Left lung (tissue), 14 donors: ENCODE results near the gene ZNF445. TPM values are rescaled to one million over a fixed set of nuclear protein-coding genes. Genes with fewer than 3 reads are reported as not detected.

Experiments
- ATAC-seq: fragments of 200-7000 bp; cut with Tn5 transposase; one replicate; pipeline ENCODE4 v1.9.1; 2020; ENCODE audit warnings: moderate library complexity
- DNase-seq, 4 donors: peaks; one replicate each; pipeline ENCODE4 v3.0.0-alpha.2; 2013 to 2020
- H3K27ac ChIP-seq, 2 donors: fragments of 200-600 bp; sonication (generic) in 1 of 2; one replicate each; pipeline versions ENCODE4 v1.5.0 to v1.8.0; 2020 to 2021
- H3K27me3 ChIP-seq, 2 donors: fragments of 200-600 bp; sonication (generic) in 1 of 2; one replicate each; pipeline versions ENCODE4 v1.5.0 to v1.8.0; 2020 to 2021
- H3K36me3 ChIP-seq, 2 donors: fragments of 200-600 bp; sonication (generic) in 1 of 2; one replicate each; pipeline versions ENCODE4 v1.5.0 to v1.8.0; 2020 to 2021
- H3K4me1 ChIP-seq, 2 donors: fragments of 200-600 bp; one replicate each; pipeline ENCODE4 v1.8.0; 2021
- H3K4me3 ChIP-seq, 2 donors: fragments of 200-600 bp; sonication (generic) in 1 of 2; one replicate each; pipeline versions ENCODE4 v1.5.0 to v1.8.0; 2020 to 2021; ENCODE audit warnings: mild to moderate bottlenecking in 1 of 2
- H3K9me3 ChIP-seq, 2 donors: fragments of 200-600 bp; sonication (generic) in 1 of 2; one replicate each; pipeline versions ENCODE4 v1.5.0 to v1.8.0; 2020 to 2021
- intact Hi-C, 2 donors: fragments of 100-400 bp; cut with DNase I; formaldehyde crosslinking; loops; one replicate each; pipeline versions ENCODE4 v1.11.2 to v1.14.2; 2022
- long read RNA-seq, 12 donors: library from polyadenylated mRNA in 2 of 12; unstranded in 2 of 12; transcript quantifications; one replicate each; pipeline ENCODE4 v2.0.0 and lab custom pipeline, GENCODE V29; 2019 to 2026
- polyA plus RNA-seq, 6 donors: library from polyadenylated mRNA; unstranded; fragments of 120-200 nt; gene quantifications; one replicate each; pipeline ENCODE4 v1.2.1, GENCODE V29; 2013; ENCODE audit not compliant: insufficient read length in 6 of 6
- total RNA-seq, 2 donors: library from RNA; stranded (reverse); fragmentation: NEBNext Ultra II Directional; extraction: Animal tissue kit (Norgen Biotek cat#: 25700); gene quantifications; one replicate each; pipeline ENCODE4 v1.2.1, GENCODE V29; 2021
- TF ChIP-seq, protein P1 (sequence below), 2 donors: fragments of 200-600 bp; sonication (generic) in 1 of 2; IDR thresholded peaks; one replicate each; pipeline versions ENCODE4 v1.5.0 to v1.8.0; 2021; ENCODE audit warnings: antibody characterized with exemption in 2 of 2
- donor health status: DM: no; HTN: yes; CAD: no.
- donor health status: DM: no; HTN: no; CAD: no.

The ZNF445 gene
- total RNA-seq, result 10 to 100 TPM; 18.1 to 18.3 TPM
- polyA plus RNA-seq, result 10 to 100 TPM; 27.3 to 33.5 (median 28.5) TPM
- long read RNA-seq, donor 1, full-length matches to known transcripts, result 3 of 9 reads
- long read RNA-seq, donor 1, partial matches to known transcripts, result 0 of 9 reads
- long read RNA-seq, donor 1, other reads (novel, unspliced or antisense), result 6 of 9 reads
- long read RNA-seq, donor 2, full-length matches to known transcripts, result 4 of 11 reads
- long read RNA-seq, donor 2, partial matches to known transcripts, result 7 of 11 reads
- long read RNA-seq, donor 2, other reads (novel, unspliced or antisense), result 0 of 11 reads
- long read RNA-seq, donor 3, full-length matches to known transcripts, result 1 of 1 reads
- long read RNA-seq, donor 3, partial matches to known transcripts, result 0 of 1 reads
- long read RNA-seq, donor 3, other reads (novel, unspliced or antisense), result 0 of 1 reads
- long read RNA-seq, donor 4, result 0 reads
- long read RNA-seq, donor 5, full-length matches to known transcripts, result 2 of 2 reads
- long read RNA-seq, donor 5, partial matches to known transcripts, result 0 of 2 reads
- long read RNA-seq, donor 5, other reads (novel, unspliced or antisense), result 0 of 2 reads
- long read RNA-seq, donor 6, full-length matches to known transcripts, result 1 of 1 reads
- long read RNA-seq, donor 6, partial matches to known transcripts, result 0 of 1 reads
- long read RNA-seq, donor 6, other reads (novel, unspliced or antisense), result 0 of 1 reads
- long read RNA-seq, donor 7, full-length matches to known transcripts, result 1 of 1 reads
- long read RNA-seq, donor 7, partial matches to known transcripts, result 0 of 1 reads
- long read RNA-seq, donor 7, other reads (novel, unspliced or antisense), result 0 of 1 reads
- long read RNA-seq, donor 8, full-length matches to known transcripts, result 2 of 9 reads
- long read RNA-seq, donor 8, partial matches to known transcripts, result 7 of 9 reads
- long read RNA-seq, donor 8, other reads (novel, unspliced or antisense), result 0 of 9 reads
- long read RNA-seq, donor 9, result 0 reads
- long read RNA-seq, donor 10, result 0 reads
- long read RNA-seq, donor 11, full-length matches to known transcripts, result 3 of 16 reads
- long read RNA-seq, donor 11, partial matches to known transcripts, result 13 of 16 reads
- long read RNA-seq, donor 11, other reads (novel, unspliced or antisense), result 0 of 16 reads
- long read RNA-seq, donor 12, full-length matches to known transcripts, result 1 of 1 reads
- long read RNA-seq, donor 12, partial matches to known transcripts, result 0 of 1 reads
- long read RNA-seq, donor 12, other reads (novel, unspliced or antisense), result 0 of 1 reads

DNA sequence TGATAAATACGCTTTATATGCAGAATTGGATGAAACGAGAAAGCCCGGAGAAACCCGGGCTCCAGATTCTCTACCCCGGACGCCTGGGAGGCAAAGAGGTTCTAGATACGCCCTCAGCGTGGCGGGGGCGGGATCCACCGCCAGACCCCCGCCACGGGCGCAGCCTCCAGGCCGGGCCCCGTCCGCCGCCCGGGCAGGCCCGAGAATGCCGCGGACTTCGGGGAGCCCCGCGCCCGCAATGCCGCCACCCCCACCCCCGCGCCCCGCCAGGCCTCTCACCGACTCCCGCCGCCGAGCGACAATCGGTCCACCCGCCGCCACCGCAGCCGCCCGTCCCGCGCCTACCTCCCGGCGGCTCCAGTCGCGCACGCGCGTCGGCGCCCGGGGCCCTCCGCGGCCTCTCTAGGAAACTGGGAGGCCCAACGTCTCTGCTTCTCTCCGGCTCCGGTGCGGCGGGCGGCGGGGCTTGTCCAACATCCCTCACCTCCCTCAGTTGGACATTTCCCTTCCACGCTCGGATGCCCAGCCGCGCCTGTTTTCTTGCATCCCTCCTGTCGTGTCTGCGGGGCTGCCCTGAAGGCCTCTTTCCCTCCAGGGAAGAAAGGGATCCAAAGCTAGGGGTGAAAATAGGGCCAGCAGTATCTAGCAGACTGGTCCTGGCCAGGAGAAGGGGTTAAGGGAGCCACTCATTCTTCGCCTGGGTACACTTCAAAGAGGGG, at the start of gene ZNF445:
TSS of gene ZNF445 (minus strand) at position 359 of the 719 bp plus-strand sequence. CDS start 22,121 bp downstream, outside the sequence.
- TF ChIP-seq, protein P1, sequence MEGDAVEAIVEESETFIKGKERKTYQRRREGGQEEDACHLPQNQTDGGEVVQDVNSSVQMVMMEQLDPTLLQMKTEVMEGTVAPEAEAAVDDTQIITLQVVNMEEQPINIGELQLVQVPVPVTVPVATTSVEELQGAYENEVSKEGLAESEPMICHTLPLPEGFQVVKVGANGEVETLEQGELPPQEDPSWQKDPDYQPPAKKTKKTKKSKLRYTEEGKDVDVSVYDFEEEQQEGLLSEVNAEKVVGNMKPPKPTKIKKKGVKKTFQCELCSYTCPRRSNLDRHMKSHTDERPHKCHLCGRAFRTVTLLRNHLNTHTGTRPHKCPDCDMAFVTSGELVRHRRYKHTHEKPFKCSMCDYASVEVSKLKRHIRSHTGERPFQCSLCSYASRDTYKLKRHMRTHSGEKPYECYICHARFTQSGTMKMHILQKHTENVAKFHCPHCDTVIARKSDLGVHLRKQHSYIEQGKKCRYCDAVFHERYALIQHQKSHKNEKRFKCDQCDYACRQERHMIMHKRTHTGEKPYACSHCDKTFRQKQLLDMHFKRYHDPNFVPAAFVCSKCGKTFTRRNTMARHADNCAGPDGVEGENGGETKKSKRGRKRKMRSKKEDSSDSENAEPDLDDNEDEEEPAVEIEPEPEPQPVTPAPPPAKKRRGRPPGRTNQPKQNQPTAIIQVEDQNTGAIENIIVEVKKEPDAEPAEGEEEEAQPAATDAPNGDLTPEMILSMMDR (IDR thresholded peaks at IDR 0.05), result no peak

DNA sequence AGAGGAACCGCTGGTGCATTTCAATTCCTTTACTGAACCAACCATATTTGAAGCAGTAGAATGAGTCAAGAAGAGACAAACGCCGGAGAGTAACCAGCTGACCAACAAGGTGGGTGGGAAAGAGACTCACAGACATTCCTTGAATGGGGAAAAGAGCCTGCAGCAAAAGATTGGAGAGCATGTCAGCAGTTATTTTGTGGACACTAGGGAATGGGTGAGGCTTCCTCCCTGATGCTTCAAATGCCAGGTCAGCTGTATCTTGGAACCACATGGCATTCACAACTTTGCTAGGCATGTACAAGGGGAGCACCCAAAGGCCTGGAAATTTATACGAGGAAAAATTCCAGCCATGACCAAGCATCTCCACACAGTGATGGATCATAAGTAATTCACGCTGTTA, 47.6 kb upstream of the ZNF445 start:
- peaks cover 0 to 50% of the 10 kb centered on the region in 2 donors for H3K27me3 ChIP-seq
- H3K27ac ChIP-seq, result no peak overlapping the region
- H3K36me3 ChIP-seq, result no peaks in the 10 kb centered on the region
- no peaks in the 10 kb centered on the region for H3K4me1 ChIP-seq
- no peak overlapping the region for H3K4me3 ChIP-seq
- intact Hi-C loops, result no loop called here
- TF ChIP-seq, protein P1 (IDR thresholded peaks at IDR 0.05), result no peak
- ATAC-seq, result no peak
- no peaks in the 10 kb centered on the region for H3K9me3 ChIP-seq
- DNase-seq, result no peak

More for the DNA sequence above, at the start of gene ZNF445:
- H3K4me1 ChIP-seq, result peaks cover 7 to 20% of the 10 kb centered on the region in 2 donors
- intact Hi-C loops, result no loop called here
- ATAC-seq (peak; percentile 99), DNase-seq (peak; percentile 59 to 98 (median 84))
- H3K4me3 ChIP-seq, result peak within 1 kb of the TSS; percentile 74 to 78
- no peaks in the 10 kb centered on the region for H3K9me3 ChIP-seq
- H3K27me3 ChIP-seq, result no peaks in the 10 kb centered on the region
- H3K27ac ChIP-seq, result peak within 1 kb of the TSS; percentile 59 to 77
- no peaks in the 10 kb centered on the region for H3K36me3 ChIP-seq

DNA sequence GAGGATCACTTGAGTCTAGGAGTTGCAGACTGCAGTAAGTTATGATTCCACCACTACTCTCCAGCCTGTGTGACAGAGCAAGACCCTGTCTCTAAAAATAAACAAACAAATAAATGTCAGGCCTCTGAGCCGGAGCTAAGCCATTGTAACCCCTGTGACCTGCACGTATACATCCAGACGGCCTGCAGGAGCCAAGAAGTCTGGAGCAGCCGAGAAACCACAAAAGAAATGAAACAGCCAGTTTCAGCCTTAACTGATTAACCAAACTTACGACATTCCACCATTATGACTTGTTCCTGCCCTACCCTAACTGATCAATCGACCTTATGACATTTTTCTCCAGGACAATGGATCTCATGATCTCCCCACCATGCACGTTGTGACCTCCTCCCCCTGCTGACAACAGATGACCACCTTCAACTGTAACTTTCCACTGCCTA, 45.0 kb upstream of the ZNF445 start:
- H3K4me1 ChIP-seq, result no peaks in the 10 kb centered on the region
- H3K4me3 ChIP-seq, result no peak overlapping the region
- H3K27me3 ChIP-seq, result peaks cover 0 to 40% of the 10 kb centered on the region in 2 donors
- no peaks in the 10 kb centered on the region for H3K9me3 ChIP-seq
- TF ChIP-seq, protein P1 (IDR thresholded peaks at IDR 0.05), result no peak
- DNase-seq (no peak), ATAC-seq (no peak)
- H3K36me3 ChIP-seq, result no peaks in the 10 kb centered on the region
- intact Hi-C loops, result no loop called here
- no peak overlapping the region for H3K27ac ChIP-seq

DNA sequence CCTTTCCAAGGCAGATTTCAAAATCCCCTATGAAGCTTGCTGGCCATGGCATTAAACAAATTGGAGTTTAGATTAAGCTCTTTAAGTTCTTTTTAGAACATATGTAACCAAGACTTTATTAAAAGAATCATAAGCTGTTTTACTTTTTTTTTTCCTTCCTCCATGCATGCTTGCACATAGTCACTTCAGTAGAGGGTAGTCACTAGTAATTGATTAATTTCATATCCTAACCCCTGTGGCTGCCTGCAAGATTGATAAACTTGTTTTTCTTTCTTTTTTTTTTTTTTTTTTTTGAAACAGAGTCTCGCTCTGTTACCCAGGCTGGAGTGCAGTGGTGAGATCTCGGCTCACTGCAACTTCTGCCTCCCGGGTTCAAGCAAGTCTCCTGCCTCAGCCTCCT, 44.3 kb upstream of the ZNF445 start:
- Histone ChIP-seq H3K27ac (no peak overlapping the region), H3K9me3 (no peaks in the 10 kb centered on the region), H3K36me3 (no peaks in the 10 kb centered on the region), H3K4me3 (no peak overlapping the region), H3K4me1 (no peaks in the 10 kb centered on the region), H3K27me3 (peaks cover 0 to 40% of the 10 kb centered on the region in 2 donors)
- no peak for ATAC-seq
- intact Hi-C loops, result no loop called here
- TF ChIP-seq, protein P1 (IDR thresholded peaks at IDR 0.05), result no peak
- DNase-seq, result no peak
